ENCODE results near the gene COBLL1. TPM values are rescaled to one million over a fixed set of nuclear protein-coding genes. Genes with fewer than 3 reads are reported as not detected.

The COBLL1 gene
- total RNA-seq, 2 experiments from 2014 or later, result not detected

- Mint-ChIP-seq H3K36me3 (ENCODE audit: low read depth) (no peaks in the 10 kb centered on the region), H3K4me1 (no peaks in the 10 kb centered on the region), H3K27ac (no peak overlapping the region), H3K4me3 (no peak overlapping the region), H3K9me3 (no peaks in the 10 kb centered on the region), H3K27me3 (peaks cover 28% of the 10 kb centered on the region)
- ChIA-PET POLR2A (no interaction called here), CTCF (no interaction called here)
- no peak for DNase-seq
Observed at GRCh38 chr2:164739966-164740365, 101.7 kb downstream of the COBLL1 start.

GRCh38 chr2:164737612-164738081 lies 104.0 kb downstream of the COBLL1 start:
- H3K36me3 Mint-ChIP-seq (ENCODE audit: low read depth), result no peaks in the 10 kb centered on the region
- H3K4me1 Mint-ChIP-seq, result no peaks in the 10 kb centered on the region
- H3K9me3 Mint-ChIP-seq, result no peaks in the 10 kb centered on the region
- peak; percentile 40 for DNase-seq
- CTCF ChIA-PET, result no interaction called here
- POLR2A ChIA-PET, result no interaction called here
- H3K4me3 Mint-ChIP-seq, result no peak overlapping the region
- H3K27ac Mint-ChIP-seq, result no peak overlapping the region
- peaks cover 27% of the 10 kb centered on the region for H3K27me3 Mint-ChIP-seq

GRCh38 chr2:164735309-164735919 lies 106.2 kb downstream of the COBLL1 start:
- ChIA-PET POLR2A (no interaction called here), CTCF (interaction anchor here (0.6 kb wide), 1 partner anchor 10 kb away, joined by 3 read pairs; no protein-coding TSS in a partner anchor)

DNA sequence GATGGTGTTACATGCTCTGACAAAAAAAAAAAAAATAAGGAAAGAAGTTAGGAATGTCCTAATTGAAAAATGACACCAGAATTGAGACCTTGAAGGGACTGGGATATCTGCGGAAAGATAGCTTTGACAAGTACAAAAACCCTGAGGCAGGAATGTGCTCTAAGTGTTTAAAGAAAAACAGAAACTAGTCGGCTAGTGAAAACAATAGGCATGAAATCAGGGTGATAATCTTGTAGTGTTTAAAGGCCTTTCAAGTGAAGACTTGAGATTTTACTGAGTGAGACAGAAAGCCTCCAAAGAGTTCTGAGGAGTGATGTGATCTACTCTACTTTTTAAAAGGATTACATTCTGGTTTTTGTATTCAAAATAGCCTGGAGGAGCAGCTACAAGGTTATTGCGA lies 107.4 kb downstream of the COBLL1 start:
- Mint-ChIP-seq H3K4me1 (no peaks in the 10 kb centered on the region), H3K4me3 (no peak overlapping the region), H3K27me3 (peaks cover 14% of the 10 kb centered on the region), H3K27ac (no peak overlapping the region), H3K36me3 (ENCODE audit: low read depth) (no peaks in the 10 kb centered on the region), H3K9me3 (no peaks in the 10 kb centered on the region)
- POLR2A ChIA-PET, result no interaction called here
- CTCF ChIA-PET, result no interaction called here
- DNase-seq, result no peak

More at GRCh38 chr2:164735309-164735919, 106.2 kb downstream of the COBLL1 start:
- no peaks in the 10 kb centered on the region for H3K36me3 Mint-ChIP-seq (ENCODE audit: low read depth)
- H3K4me3 Mint-ChIP-seq, result no peak overlapping the region
- DNase-seq, result no peak
- peaks cover 17% of the 10 kb centered on the region for H3K27me3 Mint-ChIP-seq
- H3K27ac Mint-ChIP-seq, result no peak overlapping the region
- H3K4me1 Mint-ChIP-seq, result no peaks in the 10 kb centered on the region
- no peaks in the 10 kb centered on the region for H3K9me3 Mint-ChIP-seq

DNA sequence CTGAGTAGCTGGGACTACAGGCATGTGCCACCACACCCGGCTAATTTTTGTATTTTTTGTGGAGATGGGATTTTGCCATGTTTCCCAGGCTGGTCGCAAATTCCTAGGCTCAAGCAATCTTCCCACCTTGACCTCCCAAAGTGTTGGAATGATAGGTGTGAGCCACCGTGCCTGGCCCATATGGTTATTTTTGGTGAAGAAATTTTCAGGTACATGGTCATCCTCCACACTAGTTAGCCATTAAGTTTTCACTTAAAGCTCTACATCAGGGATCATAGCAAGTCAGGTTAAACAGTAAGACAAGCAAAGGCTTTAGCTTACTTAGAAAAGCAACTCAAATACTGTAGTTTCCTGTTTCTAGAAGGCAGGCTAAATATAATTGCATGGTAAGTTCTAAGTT lies 116.1 kb downstream of the COBLL1 start:
- ChIA-PET POLR2A (no interaction called here), CTCF (no interaction called here)
- no peak overlapping the region for H3K27ac Mint-ChIP-seq
- no peak for DNase-seq
- no peaks in the 10 kb centered on the region for H3K27me3 Mint-ChIP-seq
- no peaks in the 10 kb centered on the region for H3K9me3 Mint-ChIP-seq
- H3K4me1 Mint-ChIP-seq, result no peaks in the 10 kb centered on the region
- no peaks in the 10 kb centered on the region for H3K36me3 Mint-ChIP-seq (ENCODE audit: low read depth)
- no peak overlapping the region for H3K4me3 Mint-ChIP-seq

- H3K9me3 Mint-ChIP-seq, result no peaks in the 10 kb centered on the region
- CTCF ChIA-PET, result no interaction called here
- H3K4me1 Mint-ChIP-seq, result no peaks in the 10 kb centered on the region
- H3K27me3 Mint-ChIP-seq, result no peaks in the 10 kb centered on the region
- H3K36me3 Mint-ChIP-seq (ENCODE audit: low read depth), result no peaks in the 10 kb centered on the region
- no peak overlapping the region for H3K27ac Mint-ChIP-seq
- POLR2A ChIA-PET, result no interaction called here
- no peak overlapping the region for H3K4me3 Mint-ChIP-seq
- DNase-seq, result no peak
Observed at GRCh38 chr2:164722616-164723338, 118.8 kb downstream of the COBLL1 start.

GRCh38 chr2:164721430-164721829 lies 120.2 kb downstream of the COBLL1 start:
- no peaks in the 10 kb centered on the region for H3K27me3 Mint-ChIP-seq
- no peaks in the 10 kb centered on the region for H3K36me3 Mint-ChIP-seq (ENCODE audit: low read depth)
- H3K4me3 Mint-ChIP-seq, result no peak overlapping the region
- DNase-seq, result no peak
- no peak overlapping the region for H3K27ac Mint-ChIP-seq
- no peaks in the 10 kb centered on the region for H3K4me1 Mint-ChIP-seq
- CTCF ChIA-PET, result no interaction called here
- H3K9me3 Mint-ChIP-seq, result no peaks in the 10 kb centered on the region
- POLR2A ChIA-PET, result no interaction called here

- Mint-ChIP-seq H3K36me3 (ENCODE audit: low read depth) (no peaks in the 10 kb centered on the region), H3K4me1 (no peaks in the 10 kb centered on the region), H3K9me3 (no peaks in the 10 kb centered on the region), H3K27ac (no peak overlapping the region), H3K4me3 (no peak overlapping the region), H3K27me3 (no peaks in the 10 kb centered on the region)
- DNase-seq, result no peak
- CTCF ChIA-PET, result no interaction called here
- POLR2A ChIA-PET, result no interaction called here
Observed at GRCh38 chr2:164719996-164720941, 121.4 kb downstream of the COBLL1 start.

DNA sequence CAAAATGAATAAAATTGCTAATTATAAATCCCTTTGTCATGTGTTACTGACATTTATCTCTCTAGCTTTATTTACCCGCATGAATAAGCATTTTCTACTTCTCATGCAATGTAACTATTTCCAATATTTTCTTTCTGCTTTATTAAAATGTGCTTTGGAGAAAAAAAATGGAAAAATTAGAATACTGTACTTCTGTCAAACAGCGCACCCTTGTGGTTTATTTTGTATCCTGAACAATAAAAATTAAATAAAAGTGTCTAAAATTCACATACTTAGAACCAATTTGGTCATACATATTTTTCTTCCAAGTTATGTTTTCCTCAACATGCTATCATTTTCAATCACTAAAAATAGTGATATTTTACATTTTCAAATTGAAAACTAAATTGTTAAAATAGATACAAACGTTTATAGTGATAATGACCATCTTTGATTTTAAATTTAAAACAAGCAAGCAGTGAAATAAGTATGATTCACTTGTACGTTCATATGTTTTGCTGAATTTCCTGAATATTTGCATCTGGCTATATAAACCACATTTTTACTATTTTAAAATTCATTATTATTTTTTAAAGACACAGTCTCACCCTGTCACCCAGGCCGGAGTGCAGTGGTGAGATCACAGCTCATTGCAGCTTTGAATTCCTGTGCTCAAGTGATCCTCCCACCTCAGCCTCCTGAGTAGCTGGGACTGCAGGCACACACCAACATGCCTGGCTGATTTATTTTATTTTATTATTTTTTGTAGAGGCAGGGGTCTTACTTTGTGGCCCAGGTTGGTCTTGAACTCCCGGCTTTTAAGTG lies 124.4 kb downstream of the COBLL1 start:
- CTCF ChIA-PET, result interaction anchor here (0.6 kb wide), 1 partner anchor 120 kb away, joined by 3 read pairs; no protein-coding TSS in a partner anchor
- H3K27me3 Mint-ChIP-seq, result peaks cover under 1% of the 10 kb centered on the region

GRCh38 chr2:164714471-164714870 lies 127.2 kb downstream of the COBLL1 start:
- Mint-ChIP-seq H3K27me3 (peaks cover 3% of the 10 kb centered on the region), H3K36me3 (ENCODE audit: low read depth) (no peaks in the 10 kb centered on the region), H3K4me1 (no peaks in the 10 kb centered on the region), H3K4me3 (no peak overlapping the region), H3K9me3 (no peaks in the 10 kb centered on the region), H3K27ac (no peak overlapping the region)
- POLR2A ChIA-PET, result no interaction called here
- no peak for DNase-seq
- CTCF ChIA-PET, result no interaction called here

More for the DNA sequence above, 124.4 kb downstream of the COBLL1 start:
- Mint-ChIP-seq H3K36me3 (ENCODE audit: low read depth) (no peaks in the 10 kb centered on the region), H3K27ac (no peak overlapping the region), H3K4me1 (no peaks in the 10 kb centered on the region), H3K4me3 (no peak overlapping the region), H3K9me3 (no peaks in the 10 kb centered on the region)
- DNase-seq, result no peak
- POLR2A ChIA-PET, result no interaction called here

DNA sequence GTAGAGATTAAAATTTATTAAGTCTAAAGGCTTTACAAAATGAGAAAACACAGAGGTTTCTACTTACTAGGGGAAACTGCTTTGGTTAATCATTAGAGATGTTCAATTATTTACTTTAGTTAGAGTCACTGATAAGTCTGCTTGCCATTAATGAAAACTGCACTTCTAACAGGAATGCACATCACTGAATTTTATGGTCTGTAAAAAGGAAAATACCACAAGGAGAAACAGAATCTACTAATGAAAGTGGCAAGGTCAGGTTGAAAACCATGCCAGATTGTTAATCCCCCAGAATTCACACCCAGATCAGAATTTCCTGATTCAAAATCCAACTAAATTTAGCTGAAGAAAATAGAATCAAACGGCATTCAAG lies 129.9 kb downstream of the COBLL1 start:
- CTCF ChIA-PET, result no interaction called here
- H3K9me3 Mint-ChIP-seq, result no peaks in the 10 kb centered on the region
- POLR2A ChIA-PET, result no interaction called here
- no peak overlapping the region for H3K27ac Mint-ChIP-seq
- H3K4me1 Mint-ChIP-seq, result no peaks in the 10 kb centered on the region
- no peak overlapping the region for H3K4me3 Mint-ChIP-seq
- H3K27me3 Mint-ChIP-seq, result peaks cover 3% of the 10 kb centered on the region
- no peak for DNase-seq
- H3K36me3 Mint-ChIP-seq (ENCODE audit: low read depth), result no peaks in the 10 kb centered on the region

DNA sequence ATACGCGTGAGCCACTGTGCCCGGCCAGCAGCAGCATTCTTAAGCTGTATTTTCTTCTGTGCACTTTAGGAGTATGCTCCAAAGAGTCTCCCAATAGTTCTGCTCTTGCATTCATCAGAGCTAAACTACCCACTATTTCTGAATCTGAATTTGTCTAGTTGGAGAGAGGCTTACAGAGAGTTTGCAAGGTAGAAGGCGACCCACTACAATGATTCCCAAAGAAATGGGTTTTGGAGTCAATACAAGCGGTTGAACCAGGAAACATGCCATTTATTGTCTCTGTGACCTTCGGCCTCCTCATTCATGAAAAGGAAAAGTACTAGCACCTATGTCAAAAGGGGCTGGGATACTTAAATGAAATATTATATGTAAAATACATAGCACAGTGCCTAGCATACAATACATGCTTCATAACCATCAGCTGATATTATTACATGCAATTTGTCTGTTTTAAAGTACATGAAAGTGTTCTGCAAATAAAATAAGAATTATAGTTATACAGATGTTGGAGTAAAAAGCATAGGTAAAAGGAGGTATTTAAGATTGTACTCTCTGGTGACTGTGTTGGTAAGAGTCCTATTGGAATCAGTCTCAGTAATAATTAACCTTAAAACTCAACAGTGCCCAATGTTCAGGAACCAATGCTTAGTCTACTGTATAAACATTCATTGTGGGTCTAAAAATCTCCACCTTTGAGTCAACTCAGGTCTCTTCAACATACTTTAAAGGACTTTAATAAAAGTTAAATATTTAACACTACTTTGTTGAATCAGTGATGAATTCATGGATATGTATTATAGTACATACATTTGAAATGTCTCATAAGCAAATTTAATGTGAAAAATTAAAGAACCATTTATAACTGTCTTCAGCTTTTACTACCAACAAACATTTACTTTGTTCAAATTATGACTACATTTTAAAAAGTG lies 130.5 kb downstream of the COBLL1 start:
- Mint-ChIP-seq H3K4me3 (no peak overlapping the region), H3K27ac (no peak overlapping the region), H3K4me1 (no peaks in the 10 kb centered on the region), H3K36me3 (ENCODE audit: low read depth) (no peaks in the 10 kb centered on the region), H3K9me3 (no peaks in the 10 kb centered on the region), H3K27me3 (peaks cover 3% of the 10 kb centered on the region)
- ChIA-PET CTCF (no interaction called here), POLR2A (no interaction called here)
- no peak for DNase-seq

Measured in activated CD4-positive, alpha-beta T cell treated with anti-CD3 and anti-CD28 coated beads, Interleukin-2, amount 10 ng/mL, durations not matched to agents 7 days and 5 days (primary cell).